GM23338 (cell line): ENCODE results near the gene FRMPD1. TPM values are rescaled to one million over a fixed set of nuclear protein-coding genes. Genes with fewer than 3 reads are reported as not detected.

Experiments used
- ATAC-seq: fragments of 200-7000 bp; cut with Tn5 transposase; 3 replicates; pipeline ENCODE4 v1.9.1; 2020
- DNase-seq: peaks from one replicate; pipeline ENCODE4 v3.0.0-alpha.2; 2015; ENCODE audit warnings: low spot score
- H2AFZ ChIP-seq: fragments of 200-600 bp; sonication (generic); 2 replicates; pipeline ENCODE4 v1.8.0; 2016; ENCODE audit warnings: antibody characterized with exemption, mild to moderate bottlenecking, moderate library complexity
- H3F3A ChIP-seq: fragments of 200-600 bp; sonication (generic); replicated peaks from 2 replicates; pipeline ENCODE4 v1.8.0; 2017; ENCODE audit warnings: antibody characterized with exemption, mixed run types, low read depth
- H3K27ac ChIP-seq: fragments of 200-600 bp; sonication (generic); 2 replicates; pipeline ENCODE4 v1.6.1; 2016; ENCODE audit warnings: low read depth
- H3K27me3 ChIP-seq: fragments of 200-600 bp; sonication (generic); 2 replicates; pipeline ENCODE4 v1.8.0; 2016; ENCODE audit warnings: mild to moderate bottlenecking, mixed run types, moderate library complexity; ENCODE audit not compliant: insufficient read depth
- H3K36me3 ChIP-seq: fragments of 200-600 bp; sonication (generic); 2 replicates; pipeline ENCODE4 v1.8.0; 2016; ENCODE audit warnings: mild to moderate bottlenecking; ENCODE audit not compliant: insufficient read depth
- H3K4me1 ChIP-seq: fragments of 200-600 bp; sonication (generic); 2 replicates; pipeline ENCODE4 v1.8.0; 2016; ENCODE audit warnings: mild to moderate bottlenecking, moderate library complexity; ENCODE audit not compliant: insufficient read depth
- H3K4me2 ChIP-seq: fragments of 200-600 bp; sonication (generic); 2 replicates; pipeline ENCODE4 v1.7.1; 2017; ENCODE audit warnings: mixed run types
- H3K4me3 ChIP-seq: fragments of 200-600 bp; sonication (generic); 2 replicates; pipeline ENCODE4 v1.6.1; 2016; ENCODE audit warnings: mixed run types
- H3K79me2 ChIP-seq: fragments of 200-600 bp; sonication (generic); replicated peaks from 2 replicates; pipeline ENCODE4 v1.8.0; 2017; ENCODE audit warnings: mild to moderate bottlenecking; ENCODE audit not compliant: insufficient read depth
- H3K9me2 ChIP-seq: fragments of 200-600 bp; sonication (generic); 2 replicates; pipeline ENCODE4 v1.8.0; 2017; ENCODE audit not compliant: insufficient read depth
- H4K20me1 ChIP-seq: fragments of 200-600 bp; sonication (generic); replicated peaks from 2 replicates; pipeline ENCODE4 v1.8.0; 2017; ENCODE audit warnings: mild to moderate bottlenecking; ENCODE audit not compliant: insufficient read depth
- H3K27ac Mint-ChIP-seq: 2 replicates; pipeline ENCODE4 v1.8.0; 2020; ENCODE audit warnings: inconsistent platforms, mild to moderate bottlenecking, moderate library complexity, mixed read lengths
- H3K27me3 Mint-ChIP-seq: 3 replicates; pipeline ENCODE4 v1.8.0; 2022; ENCODE audit warnings: low read depth, mild to moderate bottlenecking, moderate library complexity, mixed read lengths, inconsistent platforms; ENCODE audit not compliant: insufficient read depth, poor library complexity
- H3K36me3 Mint-ChIP-seq: 3 replicates; pipeline ENCODE4 v1.8.0; 2021; ENCODE audit warnings: low read depth, mild to moderate bottlenecking, inconsistent platforms, moderate library complexity, mixed read lengths
- H3K4me1 Mint-ChIP-seq: 3 replicates; pipeline ENCODE4 v1.8.0; 2020; ENCODE audit warnings: mild to moderate bottlenecking, inconsistent platforms, mixed read lengths
- H3K4me3 Mint-ChIP-seq: 3 replicates; pipeline ENCODE4 v1.8.0; 2021; ENCODE audit warnings: moderate library complexity, mild to moderate bottlenecking, inconsistent platforms, mixed read lengths
- H3K9me3 Mint-ChIP-seq: 3 replicates; pipeline ENCODE4 v1.8.0; 2020; ENCODE audit warnings: moderate library complexity, mild to moderate bottlenecking, inconsistent platforms, mixed read lengths
- CREB1 ChIP-seq: fragments of 250-450 bp; sonication (Bioruptor Pico); IDR thresholded peaks from 2 replicates; pipeline ENCODE4 v1.5.0; 2020; ENCODE audit warnings: low read depth, mild to moderate bottlenecking, moderate library complexity
- EZH2phosphoT487 ChIP-seq: fragments of 200-600 bp; sonication (generic); IDR thresholded peaks from one replicate; pipeline ENCODE4 v1.8.1; 2018; ENCODE audit warnings: antibody characterized with exemption; ENCODE audit not compliant: unreplicated experiment
- JUNB ChIP-seq: IDR thresholded peaks from one replicate; pipeline ENCODE4 v1.6.1; 2016; ENCODE audit warnings: antibody characterized with exemption; ENCODE audit not compliant: unreplicated experiment
- NANOG ChIP-seq: IDR thresholded peaks from 2 replicates; pipeline ENCODE4 v1.6.1; 2016; ENCODE audit warnings: antibody characterized with exemption, borderline replicate concordance
- POLR2AphosphoS5 ChIP-seq: IDR thresholded peaks from 2 replicates; pipeline ENCODE4 v1.6.1; 2016; ENCODE audit warnings: antibody characterized with exemption, low read depth
- ZNF114 ChIP-seq: fragments of 250-450 bp; sonication (Bioruptor Pico); IDR thresholded peaks from 2 replicates; pipeline ENCODE4 v1.5.0; 2020; ENCODE audit warnings: mild to moderate bottlenecking, moderate library complexity
- ZNF331 ChIP-seq: fragments of 250-450 bp; sonication (Bioruptor Pico); IDR thresholded peaks from 2 replicates; pipeline ENCODE4 v1.5.0; 2020; ENCODE audit warnings: low read depth, mild to moderate bottlenecking, moderate library complexity
- polyA plus RNA-seq: library from polyadenylated mRNA; unstranded; fragments of >200 nt; fragmentation: Nextera tagmentation; extraction: Ambion mirVana; gene quantifications from 2 replicates; pipeline ENCODE4 v1.2.1, GENCODE V29; 2016
- total RNA-seq: library from RNA; depleted of rRNA; stranded (reverse); fragments of >200 nt; shearing (Covaris generic); gene quantifications from 2 replicates; pipeline ENCODE4 v1.2.3, GENCODE V29; 2014
- TF ChIP-seq, protein P1 (sequence below): IDR thresholded peaks from one replicate; pipeline ENCODE4 v1.6.1; 2018; ENCODE audit warnings: antibody characterized with exemption; ENCODE audit not compliant: unreplicated experiment
- TF ChIP-seq, protein P2 (sequence below): fragments of 250-450 bp; sonication (Bioruptor Pico); IDR thresholded peaks from 2 replicates; pipeline ENCODE4 v1.5.0; 2020; ENCODE audit warnings: mild to moderate bottlenecking, moderate library complexity

Gene FRMPD1
- total and polyA plus RNA-seq, 2 experiments from 2014 or later, result 0.23 to 0.63 TPM

DNA sequence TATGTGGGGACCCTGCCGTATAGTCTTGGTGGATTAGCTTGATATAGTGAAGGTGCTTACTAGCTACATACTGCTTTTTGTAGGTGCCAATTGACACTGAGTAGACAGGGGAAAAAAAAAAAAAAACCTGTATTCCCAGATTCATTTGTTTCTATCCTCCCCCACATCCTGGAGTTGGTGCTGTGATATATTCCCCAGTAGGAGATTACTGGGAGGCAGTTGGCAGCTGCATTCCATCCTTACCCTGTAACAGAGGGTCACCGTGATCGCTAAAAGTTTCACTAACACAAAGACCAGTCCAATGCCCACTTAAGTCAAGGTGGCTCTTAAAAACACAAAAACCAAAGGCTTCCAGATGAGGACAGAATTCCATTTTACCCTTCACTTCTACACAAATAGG is 30.9 kb upstream of the FRMPD1 start (continued):
- TF ChIP-seq, protein P1, sequence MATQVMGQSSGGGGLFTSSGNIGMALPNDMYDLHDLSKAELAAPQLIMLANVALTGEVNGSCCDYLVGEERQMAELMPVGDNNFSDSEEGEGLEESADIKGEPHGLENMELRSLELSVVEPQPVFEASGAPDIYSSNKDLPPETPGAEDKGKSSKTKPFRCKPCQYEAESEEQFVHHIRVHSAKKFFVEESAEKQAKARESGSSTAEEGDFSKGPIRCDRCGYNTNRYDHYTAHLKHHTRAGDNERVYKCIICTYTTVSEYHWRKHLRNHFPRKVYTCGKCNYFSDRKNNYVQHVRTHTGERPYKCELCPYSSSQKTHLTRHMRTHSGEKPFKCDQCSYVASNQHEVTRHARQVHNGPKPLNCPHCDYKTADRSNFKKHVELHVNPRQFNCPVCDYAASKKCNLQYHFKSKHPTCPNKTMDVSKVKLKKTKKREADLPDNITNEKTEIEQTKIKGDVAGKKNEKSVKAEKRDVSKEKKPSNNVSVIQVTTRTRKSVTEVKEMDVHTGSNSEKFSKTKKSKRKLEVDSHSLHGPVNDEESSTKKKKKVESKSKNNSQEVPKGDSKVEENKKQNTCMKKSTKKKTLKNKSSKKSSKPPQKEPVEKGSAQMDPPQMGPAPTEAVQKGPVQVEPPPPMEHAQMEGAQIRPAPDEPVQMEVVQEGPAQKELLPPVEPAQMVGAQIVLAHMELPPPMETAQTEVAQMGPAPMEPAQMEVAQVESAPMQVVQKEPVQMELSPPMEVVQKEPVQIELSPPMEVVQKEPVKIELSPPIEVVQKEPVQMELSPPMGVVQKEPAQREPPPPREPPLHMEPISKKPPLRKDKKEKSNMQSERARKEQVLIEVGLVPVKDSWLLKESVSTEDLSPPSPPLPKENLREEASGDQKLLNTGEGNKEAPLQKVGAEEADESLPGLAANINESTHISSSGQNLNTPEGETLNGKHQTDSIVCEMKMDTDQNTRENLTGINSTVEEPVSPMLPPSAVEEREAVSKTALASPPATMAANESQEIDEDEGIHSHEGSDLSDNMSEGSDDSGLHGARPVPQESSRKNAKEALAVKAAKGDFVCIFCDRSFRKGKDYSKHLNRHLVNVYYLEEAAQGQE, result no peak

DNA sequence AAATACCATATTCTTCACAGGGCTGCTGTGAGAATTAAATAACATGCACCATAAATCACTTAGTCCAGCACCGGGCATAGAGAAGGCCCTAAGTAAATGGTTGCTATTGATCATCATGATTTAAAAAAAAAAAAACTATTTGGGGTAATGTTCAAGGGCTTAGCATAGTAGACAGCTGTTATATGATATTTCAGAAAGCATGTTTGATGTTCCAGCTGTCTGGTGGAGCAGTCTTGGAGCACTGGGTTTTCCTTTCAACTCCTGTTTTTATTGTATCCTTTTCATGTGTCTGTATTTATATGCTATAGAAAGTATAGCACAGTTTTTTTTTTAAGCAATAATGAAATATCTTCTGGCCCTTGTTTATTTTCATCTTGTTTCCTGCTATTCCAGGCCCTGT is 30.4 kb upstream of the FRMPD1 start:
- Mint-ChIP-seq H3K4me3 (no peak overlapping the region), H3K27me3 (no peaks in the 10 kb centered on the region), H3K27ac (no peak overlapping the region), H3K36me3 (no peaks in the 10 kb centered on the region), H3K4me1 (peaks cover 20% of the 10 kb centered on the region), H3K9me3 (no peaks in the 10 kb centered on the region)
- H3K36me3 ChIP-seq, result no peaks in the 10 kb centered on the region
- no peak overlapping the region for H3K27ac ChIP-seq
- TF ChIP-seq NANOG, result no peak
- no peak for TF ChIP-seq JUNB
- no peaks in the 10 kb centered on the region for H4K20me1 ChIP-seq
- H3K4me2 ChIP-seq, result no peak overlapping the region
- peaks cover 15% of the 10 kb centered on the region for H3K4me1 ChIP-seq
- DNase-seq, result no peak
- no peaks in the 10 kb centered on the region for H3K79me2 ChIP-seq
- H3K9me2 ChIP-seq, result no peaks in the 10 kb centered on the region
- no peak overlapping the region for H3K4me3 ChIP-seq
- no peaks in the 10 kb centered on the region for H3K27me3 ChIP-seq
- no peak overlapping the region for H2AFZ ChIP-seq
- no peak for ATAC-seq
- no peaks in the 10 kb centered on the region for H3F3A ChIP-seq

DNA sequence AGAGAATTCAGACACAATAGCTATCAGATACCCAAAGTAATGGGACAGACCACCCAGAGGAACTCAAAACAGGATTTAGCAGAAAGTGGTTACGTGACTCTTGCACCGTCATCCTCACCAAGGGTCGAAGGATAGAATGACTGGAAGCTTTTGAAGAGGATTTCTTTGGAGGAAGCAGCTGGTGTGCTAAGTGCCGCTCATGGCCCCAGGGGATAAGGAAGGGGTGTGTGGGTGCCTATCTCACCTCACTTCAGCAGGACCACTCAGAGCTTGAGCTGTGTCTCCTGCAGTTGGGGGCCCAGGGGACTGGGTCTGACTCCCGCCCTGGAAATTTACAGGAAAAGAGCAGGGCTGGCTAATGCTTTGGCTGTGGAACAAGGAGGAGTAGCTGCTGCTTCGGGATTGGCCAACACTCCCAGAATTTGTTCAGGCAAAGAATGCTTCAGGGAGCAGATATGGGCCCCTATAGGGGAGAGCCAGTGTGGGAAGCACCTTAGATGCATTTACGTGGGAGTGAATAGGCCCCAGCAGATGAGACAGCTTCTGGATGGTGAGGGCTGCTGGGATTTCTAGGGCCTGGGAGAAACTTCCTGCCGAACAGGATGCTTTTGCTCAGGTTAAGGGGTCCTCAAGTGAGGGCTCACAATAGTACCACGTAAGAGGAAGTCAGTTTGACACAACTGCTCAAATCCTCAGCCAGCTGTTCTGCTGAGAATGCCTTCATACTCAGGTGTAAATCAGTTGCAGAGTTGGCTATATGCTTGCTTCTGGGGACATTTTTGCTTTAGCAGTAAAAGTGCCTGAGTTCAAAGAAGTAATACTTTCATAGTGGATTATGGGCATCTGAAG is 29.3 kb upstream of the FRMPD1 start:
- no peaks in the 10 kb centered on the region for H3K27me3 ChIP-seq
- H3K4me2 ChIP-seq, result no peak overlapping the region
- no peaks in the 10 kb centered on the region for H3K36me3 Mint-ChIP-seq
- H3K4me3 Mint-ChIP-seq, result no peak overlapping the region
- H3K27ac Mint-ChIP-seq, result no peak overlapping the region
- no peak overlapping the region for H3K4me3 ChIP-seq
- H3F3A ChIP-seq, result no peaks in the 10 kb centered on the region
- no peak overlapping the region for H3K27ac ChIP-seq
- H4K20me1 ChIP-seq, result no peaks in the 10 kb centered on the region
- H2AFZ ChIP-seq, result peak overlapping the region; percentile 80
- no peaks in the 10 kb centered on the region for H3K36me3 ChIP-seq
- H3K9me2 ChIP-seq, result no peaks in the 10 kb centered on the region
- DNase-seq, result no peak
- H3K4me1 Mint-ChIP-seq, result peaks cover 23% of the 10 kb centered on the region
- no peaks in the 10 kb centered on the region for H3K27me3 Mint-ChIP-seq
- H3K9me3 Mint-ChIP-seq, result no peaks in the 10 kb centered on the region
- peak; percentile 20; the same call in 1 of the 3 replicates for ATAC-seq
- H3K4me1 ChIP-seq, result peaks cover 15% of the 10 kb centered on the region
- no peaks in the 10 kb centered on the region for H3K79me2 ChIP-seq
- TF ChIP-seq ZNF331, result no peak
- TF ChIP-seq JUNB, result no peak
- TF ChIP-seq, protein P2, sequence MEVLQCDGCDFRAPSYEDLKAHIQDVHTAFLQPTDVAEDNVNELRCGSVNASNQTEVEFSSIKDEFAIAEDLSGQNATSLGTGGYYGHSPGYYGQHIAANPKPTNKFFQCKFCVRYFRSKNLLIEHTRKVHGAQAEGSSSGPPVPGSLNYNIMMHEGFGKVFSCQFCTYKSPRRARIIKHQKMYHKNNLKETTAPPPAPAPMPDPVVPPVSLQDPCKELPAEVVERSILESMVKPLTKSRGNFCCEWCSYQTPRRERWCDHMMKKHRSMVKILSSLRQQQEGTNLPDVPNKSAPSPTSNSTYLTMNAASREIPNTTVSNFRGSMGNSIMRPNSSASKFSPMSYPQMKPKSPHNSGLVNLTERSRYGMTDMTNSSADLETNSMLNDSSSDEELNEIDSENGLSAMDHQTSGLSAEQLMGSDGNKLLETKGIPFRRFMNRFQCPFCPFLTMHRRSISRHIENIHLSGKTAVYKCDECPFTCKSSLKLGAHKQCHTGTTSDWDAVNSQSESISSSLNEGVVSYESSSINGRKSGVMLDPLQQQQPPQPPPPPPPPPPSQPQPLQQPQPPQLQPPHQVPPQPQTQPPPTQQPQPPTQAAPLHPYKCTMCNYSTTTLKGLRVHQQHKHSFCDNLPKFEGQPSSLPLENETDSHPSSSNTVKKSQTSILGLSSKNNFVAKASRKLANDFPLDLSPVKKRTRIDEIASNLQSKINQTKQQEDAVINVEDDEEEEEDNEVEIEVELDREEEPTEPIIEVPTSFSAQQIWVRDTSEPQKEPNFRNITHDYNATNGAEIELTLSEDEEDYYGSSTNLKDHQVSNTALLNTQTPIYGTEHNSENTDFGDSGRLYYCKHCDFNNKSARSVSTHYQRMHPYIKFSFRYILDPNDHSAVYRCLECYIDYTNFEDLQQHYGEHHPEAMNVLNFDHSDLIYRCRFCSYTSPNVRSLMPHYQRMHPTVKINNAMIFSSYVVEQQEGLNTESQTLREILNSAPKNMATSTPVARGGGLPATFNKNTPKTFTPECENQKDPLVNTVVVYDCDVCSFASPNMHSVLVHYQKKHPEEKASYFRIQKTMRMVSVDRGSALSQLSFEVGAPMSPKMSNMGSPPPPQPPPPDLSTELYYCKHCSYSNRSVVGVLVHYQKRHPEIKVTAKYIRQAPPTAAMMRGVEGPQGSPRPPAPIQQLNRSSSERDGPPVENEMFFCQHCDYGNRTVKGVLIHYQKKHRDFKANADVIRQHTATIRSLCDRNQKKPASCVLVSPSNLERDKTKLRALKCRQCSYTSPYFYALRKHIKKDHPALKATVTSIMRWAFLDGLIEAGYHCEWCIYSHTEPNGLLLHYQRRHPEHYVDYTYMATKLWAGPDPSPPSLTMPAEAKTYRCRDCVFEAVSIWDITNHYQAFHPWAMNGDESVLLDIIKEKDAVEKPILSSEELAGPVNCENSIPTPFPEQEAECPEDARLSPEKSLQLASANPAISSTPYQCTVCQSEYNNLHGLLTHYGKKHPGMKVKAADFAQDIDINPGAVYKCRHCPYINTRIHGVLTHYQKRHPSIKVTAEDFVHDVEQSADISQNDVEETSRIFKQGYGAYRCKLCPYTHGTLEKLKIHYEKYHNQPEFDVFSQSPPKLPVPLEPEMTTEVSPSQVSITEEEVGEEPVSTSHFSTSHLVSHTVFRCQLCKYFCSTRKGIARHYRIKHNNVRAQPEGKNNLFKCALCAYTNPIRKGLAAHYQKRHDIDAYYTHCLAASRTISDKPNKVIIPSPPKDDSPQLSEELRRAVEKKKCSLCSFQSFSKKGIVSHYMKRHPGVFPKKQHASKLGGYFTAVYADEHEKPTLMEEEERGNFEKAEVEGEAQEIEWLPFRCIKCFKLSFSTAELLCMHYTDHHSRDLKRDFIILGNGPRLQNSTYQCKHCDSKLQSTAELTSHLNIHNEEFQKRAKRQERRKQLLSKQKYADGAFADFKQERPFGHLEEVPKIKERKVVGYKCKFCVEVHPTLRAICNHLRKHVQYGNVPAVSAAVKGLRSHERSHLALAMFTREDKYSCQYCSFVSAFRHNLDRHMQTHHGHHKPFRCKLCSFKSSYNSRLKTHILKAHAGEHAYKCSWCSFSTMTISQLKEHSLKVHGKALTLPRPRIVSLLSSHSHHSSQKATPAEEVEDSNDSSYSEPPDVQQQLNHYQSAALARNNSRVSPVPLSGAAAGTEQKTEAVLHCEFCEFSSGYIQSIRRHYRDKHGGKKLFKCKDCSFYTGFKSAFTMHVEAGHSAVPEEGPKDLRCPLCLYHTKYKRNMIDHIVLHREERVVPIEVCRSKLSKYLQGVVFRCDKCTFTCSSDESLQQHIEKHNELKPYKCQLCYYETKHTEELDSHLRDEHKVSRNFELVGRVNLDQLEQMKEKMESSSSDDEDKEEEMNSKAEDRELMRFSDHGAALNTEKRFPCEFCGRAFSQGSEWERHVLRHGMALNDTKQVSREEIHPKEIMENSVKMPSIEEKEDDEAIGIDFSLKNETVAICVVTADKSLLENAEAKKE (CRISPR knock-in tag), result no peak
- no peak for TF ChIP-seq NANOG
- no peak for TF ChIP-seq CREB1
- no peak for TF ChIP-seq POLR2AphosphoS5
- TF ChIP-seq ZNF114, result no peak
- no peak for TF ChIP-seq EZH2phosphoT487
